HepG2 (cell line): ENCODE measurements around the gene THBS2. TPM values are rescaled to one million over a fixed set of nuclear protein-coding genes. Genes with fewer than 3 reads are reported as not detected.

ENCODE experiments used
- ATF3 ChIP-seq: sonication (generic); formaldehyde crosslinking; IDR thresholded peaks from 2 replicates; pipeline ENCODE4 v1.4.0; 2020; ENCODE audit warnings: missing genetic modification reagents
- FOSL2 ChIP-seq: sonication (generic); formaldehyde crosslinking; IDR thresholded peaks from 2 replicates; pipeline ENCODE4 v1.4.0; 2020; ENCODE audit warnings: missing genetic modification reagents
- GABPB1 ChIP-seq: IDR thresholded peaks from 2 replicates; pipeline ENCODE4 v1.6.1; 2016; ENCODE audit warnings: mild to moderate bottlenecking, missing genetic modification reagents, moderate library complexity, missing compliant biosample characterization
- KDM4B ChIP-seq: sonication (generic); formaldehyde crosslinking; IDR thresholded peaks from 2 replicates; pipeline ENCODE4 v1.4.0; 2020; ENCODE audit warnings: missing genetic modification reagents
- MAFF ChIP-seq: IDR thresholded peaks from 2 replicates; pipeline ENCODE4 v1.6.1; 2011; ENCODE audit warnings: low read depth, low read length, improper control_type of control experiment
- MAFK ChIP-seq, 2 experiments: IDR thresholded peaks in 1 of 2; conservative IDR thresholded peaks in 1 of 2; 2 replicates each; pipeline ENCODE4 v1.6.1; 2011; ENCODE audit warnings: improper control_type of control experiment in 2 of 2, low read length in 2 of 2
- MTF2 ChIP-seq: sonication (generic); formaldehyde crosslinking; IDR thresholded peaks from 2 replicates; pipeline ENCODE4 v1.5.0; 2020; ENCODE audit warnings: missing genetic modification reagents, borderline replicate concordance
- NFATC3 ChIP-seq: sonication (generic); formaldehyde crosslinking; IDR thresholded peaks from 2 replicates; pipeline ENCODE4 v1.5.1; 2020; ENCODE audit warnings: mild to moderate bottlenecking, missing genetic modification reagents
- NFE2L2 ChIP-seq: fragments of 150-350 bp; IDR thresholded peaks from 2 replicates; pipeline ENCODE4 v1.6.1; 2014; ENCODE audit warnings: low read length
- NR2F6 ChIP-seq, 2 experiments: IDR thresholded peaks; 2 replicates each; pipeline ENCODE4 v1.6.1; 2016; ENCODE audit warnings: antibody characterized with exemption in 1 of 2, mild to moderate bottlenecking in 1 of 2
- ONECUT2 ChIP-seq: sonication (generic); formaldehyde crosslinking; IDR thresholded peaks from 2 replicates; pipeline ENCODE4 v1.4.0; 2020; ENCODE audit warnings: missing genetic modification reagents
- REL ChIP-seq: sonication (generic); formaldehyde crosslinking; conservative IDR thresholded peaks from 2 replicates; pipeline ENCODE4 v1.8.0; 2022; ENCODE audit warnings: mild to moderate bottlenecking, missing genetic modification reagents, moderate library complexity
- RFX1 ChIP-seq: fragments of 450-650 bp; IDR thresholded peaks from 2 replicates; pipeline ENCODE4 v1.6.1; 2017
- RNF2 ChIP-seq: fragments of 450-650 bp; conservative IDR thresholded peaks from 2 replicates; pipeline ENCODE4 v1.6.1; 2016; ENCODE audit warnings: low read depth
- SOX6 ChIP-seq, 2 experiments: fragments of 450-650 bp in 1 of 2; sonication (generic) in 1 of 2; formaldehyde crosslinking in 1 of 2; IDR thresholded peaks; 2 replicates each; pipeline versions ENCODE4 v1.4.0 to v1.6.1; 2017 to 2020; ENCODE audit warnings: antibody characterized with exemption in 1 of 2, mild to moderate bottlenecking in 1 of 2, missing genetic modification reagents in 1 of 2
- THYN1 ChIP-seq: sonication (generic); formaldehyde crosslinking; IDR thresholded peaks from 2 replicates; pipeline ENCODE4 v1.8.1; 2023; ENCODE audit warnings: low read depth, mild to moderate bottlenecking, moderate library complexity, missing genetic modification reagents, borderline replicate concordance
- TIGD3 ChIP-seq: sonication (generic); formaldehyde crosslinking; IDR thresholded peaks from 2 replicates; pipeline ENCODE4 v1.5.1; 2020; ENCODE audit warnings: mild to moderate bottlenecking, missing genetic modification reagents, borderline replicate concordance
- ZMAT3 ChIP-seq: sonication (generic); formaldehyde crosslinking; conservative IDR thresholded peaks from 2 replicates; pipeline ENCODE4 v1.7.0; 2021; ENCODE audit warnings: missing genetic modification reagents
- ZNF260 ChIP-seq: sonication (generic); formaldehyde crosslinking; IDR thresholded peaks from 2 replicates; pipeline ENCODE4 v1.4.0; 2020; ENCODE audit warnings: missing genetic modification reagents, low read depth, mild to moderate bottlenecking, borderline replicate concordance
- ZNF280D ChIP-seq: sonication (generic); formaldehyde crosslinking; IDR thresholded peaks from 2 replicates; pipeline ENCODE4 v1.5.1; 2020; ENCODE audit warnings: mild to moderate bottlenecking, missing genetic modification reagents
- ZNF574 ChIP-seq: sonication (generic); formaldehyde crosslinking; IDR thresholded peaks from 2 replicates; pipeline ENCODE4 v1.4.0; 2020; ENCODE audit warnings: missing genetic modification reagents
- ZNF589 ChIP-seq: sonication (generic); formaldehyde crosslinking; conservative IDR thresholded peaks from 2 replicates; pipeline ENCODE4 v1.8.0; 2022; ENCODE audit warnings: mild to moderate bottlenecking, moderate library complexity, missing genetic modification reagents
- ZNF816 ChIP-seq: sonication (generic); formaldehyde crosslinking; IDR thresholded peaks from 2 replicates; pipeline ENCODE4 v1.8.0; 2022; ENCODE audit warnings: missing genetic modification reagents, mild to moderate bottlenecking, borderline replicate concordance
- polyA plus RNA-seq, 8 experiments: library from polyadenylated mRNA; depleted of rRNA in 3 of 8; stranded (reverse) in 7 of 8; unstranded in 1 of 8; fragments of >200 nt; fragmentation: Illumina TruSeq in 4 of 8; extraction: Trizol in 4 of 8; gene quantifications; 2 replicates each; pipeline versions ENCODE4 v1.2.1 to v1.2.3, GENCODE V29; 2011 to 2016; ENCODE audit warnings: low read depth in 4 of 8, missing spikeins in 1 of 8, mixed read lengths in 1 of 8; ENCODE audit not compliant: insufficient read depth in 1 of 8
- total RNA-seq, 5 experiments: library from RNA; depleted of rRNA; stranded (reverse); fragments of >200 nt; fragmentation: Illumina TruSeq; extraction: Trizol; gene quantifications; 2 replicates each; pipeline ENCODE4 v1.2.3, GENCODE V29; 2016; ENCODE audit warnings: low read depth in 1 of 5

THBS2 gene
- total and polyA plus RNA-seq, 2 of the 13 experiments (the other 11 are each of a cell fraction or from before 2014, with no cell fraction given), result 0.12 to 0.15 TPM

- TF ChIP-seq ZNF280D (CRISPR knock-in tag) (peak; percentile 38; the same call in 1 of the 2 replicates), THYN1 (CRISPR knock-in tag) (no peak), REL (CRISPR knock-in tag) (no peak), ZNF260 (CRISPR knock-in tag) (no peak), ZNF816 (CRISPR knock-in tag) (no peak), ZNF589 (no peak), RNF2 (no peak), MAFF (peak; percentile 33; the same call in 1 of the 2 replicates), NR2F6 (IDR thresholded peaks at IDR 0.05) (no peak), NR2F6 (CRISPR knock-in tag; IDR thresholded peaks at IDR 0.05) (no peak), GABPB1 (no peak), SOX6 (IDR thresholded peaks at IDR 0.05) (no peak), SOX6 (CRISPR knock-in tag; IDR thresholded peaks at IDR 0.05) (peak; percentile 27; the same call in 1 of the 2 replicates), NFATC3 (no peak), RFX1 (no peak), MTF2 (CRISPR knock-in tag) (no peak), NFE2L2 (no peak), ZNF574 (CRISPR knock-in tag) (no peak), ONECUT2 (CRISPR knock-in tag) (no peak), TIGD3 (no peak), KDM4B (no peak), ATF3 (0 out of 2 replicates have a peak, but pooled peaks have one; percentile 37), ZMAT3 (no peak), FOSL2 (CRISPR knock-in tag) (peak; percentile 68), MAFK (conservative IDR thresholded peaks at IDR 0.05 in 1 of 2, IDR thresholded peaks at IDR 0.05 in 1 of 2; ENCODE audit: low read length in 2 of 2) (peak; percentile 16 to 22; a peak in 2 of 4 replicates)
These were observed 42.5 kb upstream of the THBS2 start (continued) for GRCh38 chr6:169296170-169296569.
